GM18508 (cell line): ENCODE measurements around the gene DNAH17.

ENCODE experiments used
- ATAC-seq: cut with Tn5 transposase; IDR thresholded peaks from one replicate; pipeline ENCODE4 v1.9.1; 2021; ENCODE audit warnings: moderate number of reproducible peaks; ENCODE audit not compliant: insufficient read depth, unreplicated experiment

DNAH17 gene, protein sequence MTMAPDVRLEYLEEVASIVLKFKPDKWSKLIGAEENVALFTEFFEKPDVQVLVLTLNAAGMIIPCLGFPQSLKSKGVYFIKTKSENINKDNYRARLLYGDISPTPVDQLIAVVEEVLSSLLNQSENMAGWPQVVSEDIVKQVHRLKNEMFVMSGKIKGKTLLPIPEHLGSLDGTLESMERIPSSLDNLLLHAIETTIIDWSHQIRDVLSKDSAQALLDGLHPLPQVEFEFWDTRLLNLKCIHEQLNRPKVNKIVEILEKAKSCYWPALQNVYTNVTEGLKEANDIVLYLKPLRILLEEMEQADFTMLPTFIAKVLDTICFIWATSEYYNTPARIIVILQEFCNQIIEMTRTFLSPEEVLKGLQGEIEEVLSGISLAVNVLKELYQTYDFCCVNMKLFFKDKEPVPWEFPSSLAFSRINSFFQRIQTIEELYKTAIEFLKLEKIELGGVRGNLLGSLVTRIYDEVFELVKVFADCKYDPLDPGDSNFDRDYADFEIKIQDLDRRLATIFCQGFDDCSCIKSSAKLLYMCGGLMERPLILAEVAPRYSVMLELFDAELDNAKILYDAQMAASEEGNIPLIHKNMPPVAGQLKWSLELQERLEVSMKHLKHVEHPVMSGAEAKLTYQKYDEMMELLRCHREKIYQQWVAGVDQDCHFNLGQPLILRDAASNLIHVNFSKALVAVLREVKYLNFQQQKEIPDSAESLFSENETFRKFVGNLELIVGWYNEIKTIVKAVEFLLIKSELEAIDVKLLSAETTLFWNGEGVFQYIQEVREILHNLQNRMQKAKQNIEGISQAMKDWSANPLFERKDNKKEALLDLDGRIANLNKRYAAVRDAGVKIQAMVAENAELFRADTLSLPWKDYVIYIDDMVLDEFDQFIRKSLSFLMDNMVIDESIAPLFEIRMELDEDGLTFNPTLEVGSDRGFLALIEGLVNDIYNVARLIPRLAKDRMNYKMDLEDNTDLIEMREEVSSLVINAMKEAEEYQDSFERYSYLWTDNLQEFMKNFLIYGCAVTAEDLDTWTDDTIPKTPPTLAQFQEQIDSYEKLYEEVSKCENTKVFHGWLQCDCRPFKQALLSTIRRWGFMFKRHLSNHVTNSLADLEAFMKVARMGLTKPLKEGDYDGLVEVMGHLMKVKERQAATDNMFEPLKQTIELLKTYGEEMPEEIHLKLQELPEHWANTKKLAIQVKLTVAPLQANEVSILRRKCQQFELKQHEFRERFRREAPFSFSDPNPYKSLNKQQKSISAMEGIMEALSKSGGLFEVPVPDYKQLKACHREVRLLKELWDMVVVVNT (N-terminal part only)

DNA sequence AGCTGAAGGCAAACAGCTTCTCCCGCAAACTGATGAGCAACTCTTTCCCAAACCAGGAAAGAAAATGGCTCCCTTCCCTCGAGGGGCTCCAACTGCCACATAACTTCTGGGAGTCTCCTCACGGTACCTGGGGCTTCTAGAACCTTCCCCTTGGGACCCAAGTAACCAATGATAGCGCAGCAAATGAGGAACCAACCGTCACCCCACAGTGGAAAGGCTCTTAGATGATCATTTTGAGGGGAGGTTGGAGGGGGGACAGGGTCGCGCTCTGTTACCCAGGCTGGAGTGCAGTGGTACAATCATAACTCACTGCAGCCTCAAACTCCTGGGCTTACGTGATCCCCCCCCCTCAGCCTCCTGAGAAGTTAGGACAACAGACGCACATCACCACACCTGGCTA is at the start of gene DNAH17:
Gene DNAH17 (minus strand): TSS at position 101 of the 400 bp plus-strand sequence. CDS start 2,339 bp downstream, outside the sequence.
- ATAC-seq: no peak

DNA sequence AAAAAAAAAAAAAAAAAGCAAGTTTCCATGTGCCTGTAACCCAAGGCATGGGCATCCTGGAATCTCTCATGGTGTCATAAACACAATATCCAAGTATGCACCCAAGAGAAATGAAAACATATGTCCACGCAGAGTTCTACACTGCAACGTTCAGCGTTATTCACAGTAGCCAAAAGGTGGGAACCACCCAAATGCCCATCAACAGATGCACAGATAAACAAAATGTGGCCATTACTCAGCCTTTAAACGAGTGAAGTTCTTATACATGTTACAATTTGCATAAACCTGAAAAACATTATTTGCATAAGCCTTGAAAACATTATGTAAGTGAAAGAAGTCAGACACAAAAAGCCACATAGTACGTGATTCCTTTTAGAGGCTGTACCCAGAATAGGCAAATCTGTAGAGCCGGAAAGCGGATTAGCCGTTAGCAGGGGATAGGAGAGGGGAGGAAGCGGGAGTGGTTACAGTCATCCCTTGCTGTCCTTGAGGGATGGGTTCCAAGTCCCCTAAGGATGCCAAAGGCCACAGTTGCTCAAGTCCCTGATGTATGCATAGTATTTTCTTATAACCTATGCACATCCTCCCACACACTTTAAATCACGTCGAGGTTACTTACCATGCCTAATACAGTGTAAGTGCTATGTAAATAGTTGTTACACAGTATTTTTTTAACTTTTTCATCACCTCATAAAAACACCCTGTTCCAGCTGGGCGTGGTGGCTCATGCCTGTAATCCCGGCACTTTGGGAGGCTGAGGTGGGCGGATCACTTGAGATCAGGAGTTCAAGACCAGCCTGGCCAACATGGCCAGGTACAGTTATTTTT is 47.3 kb upstream of the DNAH17 start:
- ATAC-seq: no peak

GRCh38 chr17:78623541-78623940 is 46.3 kb upstream of the DNAH17 start:
- ATAC-seq: no peak

DNA sequence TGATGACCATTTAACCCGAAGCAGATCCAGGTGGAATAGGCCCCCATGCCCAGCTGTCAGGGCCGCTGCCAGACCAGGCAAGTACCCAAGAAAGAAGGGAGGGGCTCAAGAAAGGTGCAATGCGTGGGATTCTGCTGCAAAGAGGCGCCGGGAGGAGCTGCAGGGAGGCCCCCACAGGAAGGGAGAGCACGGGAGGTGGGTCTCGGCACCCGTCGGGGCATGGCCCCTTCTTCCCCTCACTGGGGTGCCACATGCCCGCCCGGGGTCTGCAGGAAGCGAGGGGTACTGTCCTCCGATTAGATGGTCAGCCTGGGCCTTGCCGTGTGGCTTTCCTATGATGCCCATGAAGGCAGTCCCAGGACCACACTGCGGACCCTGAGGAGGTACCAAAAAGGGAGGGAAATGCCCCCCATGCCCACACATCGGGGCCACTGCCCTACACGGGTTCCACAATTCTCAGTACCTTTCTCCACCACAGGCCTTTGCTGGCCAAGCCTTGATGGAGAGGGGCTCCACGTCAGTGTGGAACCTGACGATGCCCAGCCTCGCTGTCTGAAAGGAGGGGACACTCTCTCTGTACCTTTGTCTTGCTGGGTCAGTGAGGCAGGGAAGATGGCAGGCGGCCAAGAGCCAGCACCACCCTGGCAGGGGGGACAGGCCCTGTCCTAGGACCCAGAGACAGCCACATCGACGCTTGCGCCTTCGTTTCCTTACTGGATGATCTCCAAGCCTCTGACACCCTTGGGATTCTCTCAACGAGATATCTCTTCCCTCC is 45.5 kb upstream of the DNAH17 start:
- ATAC-seq: no peak

DNA sequence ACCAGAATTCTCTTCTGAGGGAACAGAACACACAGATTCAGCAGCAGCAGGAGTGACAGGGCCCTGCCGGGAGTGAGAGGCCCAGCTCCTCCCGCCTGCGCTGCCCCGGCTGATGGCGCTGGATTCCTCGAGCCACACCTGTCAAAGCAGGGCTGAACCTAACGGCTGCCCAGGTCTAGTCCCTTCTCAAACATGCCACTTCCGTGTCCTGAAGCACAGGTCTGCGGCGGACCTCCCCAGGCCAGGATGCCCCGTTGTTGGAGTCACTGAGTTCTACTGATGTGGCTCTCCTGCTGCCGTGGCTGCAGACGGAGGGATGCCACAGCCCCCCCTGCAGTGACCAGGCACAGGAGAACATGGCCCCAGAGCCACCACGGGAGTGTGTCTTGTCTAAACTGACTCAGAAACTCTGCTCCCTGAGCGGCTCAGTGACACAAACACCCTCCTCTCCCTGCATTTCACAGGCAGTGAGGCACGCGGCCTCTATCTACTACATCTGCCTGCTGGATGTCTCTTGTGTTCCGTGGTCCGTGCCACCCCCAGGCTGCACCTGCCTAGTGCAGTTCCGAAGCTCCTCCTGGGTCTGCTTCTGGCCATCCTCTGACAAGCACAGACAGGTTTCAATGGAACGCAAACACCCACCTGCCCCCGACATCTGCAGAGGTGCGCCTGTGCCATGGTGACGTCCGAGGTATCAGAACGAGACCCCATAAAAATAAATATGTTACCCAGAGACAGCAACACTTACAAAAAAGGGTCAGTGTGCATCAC is 44.7 kb upstream of the DNAH17 start:
- no peak for ATAC-seq

GRCh38 chr17:78620099-78620498 is 42.9 kb upstream of the DNAH17 start:
- ATAC-seq: no peak

DNA sequence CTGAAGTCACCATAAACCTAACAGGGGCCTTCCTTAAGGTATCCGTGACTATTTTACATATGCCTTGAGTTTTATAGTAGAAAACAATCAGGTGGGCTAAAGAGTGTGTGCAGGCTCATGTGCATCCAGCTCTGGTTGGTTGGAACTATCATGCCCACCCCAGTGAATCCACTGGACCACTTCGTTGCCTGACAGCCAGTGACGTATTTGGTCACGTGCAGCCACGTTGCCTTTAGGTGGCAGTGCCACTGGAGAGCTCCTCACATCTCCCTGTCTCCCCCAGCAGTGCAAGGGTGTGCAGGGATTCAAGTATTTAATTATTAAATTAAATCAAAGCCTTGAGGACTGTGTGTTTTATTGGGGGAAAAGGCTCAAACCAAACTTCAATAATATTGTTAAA is 42.1 kb upstream of the DNAH17 start:
- ATAC-seq: no peak

DNA sequence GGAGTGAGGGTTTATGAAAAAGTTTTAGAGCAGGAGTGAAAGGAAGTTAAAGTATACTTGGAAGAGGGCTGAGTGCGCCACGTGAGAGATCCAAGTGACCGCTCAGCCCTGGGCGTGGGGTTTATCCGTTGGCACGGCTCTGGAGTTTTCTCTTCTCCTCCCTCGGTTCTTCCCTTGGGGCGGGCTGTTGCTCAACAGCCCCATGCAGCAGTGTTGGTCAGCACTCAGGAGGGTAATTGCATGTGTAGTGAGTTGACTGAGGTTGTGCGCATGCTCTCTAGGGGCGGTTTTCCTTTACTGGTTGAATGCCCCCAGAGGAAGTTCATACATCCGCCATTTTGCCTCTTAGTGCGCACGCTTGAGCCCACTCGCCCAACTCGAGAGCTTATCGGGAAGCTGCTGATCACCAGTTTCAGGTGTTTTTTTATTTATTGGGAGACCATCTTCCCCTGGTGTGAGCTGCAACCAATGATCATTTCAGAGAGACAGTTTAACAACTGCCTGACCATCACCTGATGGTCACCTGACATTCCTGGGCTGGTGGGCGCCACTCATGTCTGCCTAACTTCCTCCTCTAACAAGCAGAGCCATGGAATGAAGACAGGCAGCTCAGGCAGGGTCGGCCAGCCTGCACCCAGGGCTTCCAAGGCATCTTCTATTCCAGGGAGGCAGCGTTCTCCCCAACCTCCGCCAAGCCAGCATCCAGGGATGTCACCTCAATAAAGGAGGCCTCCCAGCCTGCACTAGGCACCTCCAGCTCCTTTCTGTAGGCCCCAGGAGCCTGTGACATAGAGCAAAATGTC is 41.3 kb upstream of the DNAH17 start:
- ATAC-seq: no peak

DNA sequence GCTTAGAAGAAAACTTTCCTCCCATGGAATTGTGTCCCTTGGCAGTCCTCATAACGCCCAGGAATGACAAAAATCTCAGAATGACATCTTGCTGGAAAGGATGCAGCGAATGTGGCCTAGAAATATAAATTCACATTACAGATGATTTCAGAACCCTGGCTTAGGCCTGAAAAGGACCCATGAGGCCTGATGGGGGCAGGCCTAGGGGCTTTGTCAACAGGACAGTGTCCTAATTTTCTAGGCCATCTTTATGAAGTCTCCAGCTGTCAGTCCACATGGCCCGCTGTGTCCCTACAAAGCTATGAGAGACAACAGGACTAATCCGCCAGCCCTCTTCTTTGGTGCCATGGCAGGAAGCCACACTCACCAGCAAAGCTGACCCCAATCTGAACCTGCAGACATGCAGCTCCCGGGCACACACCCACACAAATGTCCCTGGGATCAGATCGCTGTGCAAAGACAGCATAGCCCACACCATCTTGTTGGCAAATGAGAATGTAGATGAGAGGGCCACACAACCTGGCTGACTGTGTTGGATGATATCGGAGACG is 40.4 kb upstream of the DNAH17 start:
- ATAC-seq: no peak

- ATAC-seq: no peak
Observed at GRCh38 chr17:78616946-78617345, 39.8 kb upstream of the DNAH17 start.

- ATAC-seq: no peak
Observed at GRCh38 chr17:78615631-78616030, 38.4 kb upstream of the DNAH17 start.

DNA sequence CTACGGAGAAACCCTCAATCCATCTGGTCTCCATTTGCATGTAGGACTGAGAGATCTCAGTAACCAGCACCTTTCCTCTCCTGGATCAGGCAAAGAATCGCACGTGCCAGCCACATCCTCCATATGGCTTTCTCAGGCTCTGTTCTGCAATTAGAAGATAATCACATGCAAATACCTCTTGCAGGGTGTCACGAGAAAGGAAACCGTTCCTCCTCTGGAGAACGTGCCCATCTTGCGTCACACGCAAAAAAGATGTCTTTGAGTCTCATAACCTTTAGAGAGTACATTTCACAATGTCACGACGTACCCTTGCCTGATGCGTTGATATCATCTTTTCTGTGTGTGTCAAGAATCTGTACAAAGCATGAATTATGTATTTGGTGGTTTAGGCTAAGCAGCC is 36.2 kb upstream of the DNAH17 start:
- ATAC-seq: no peak

DNA sequence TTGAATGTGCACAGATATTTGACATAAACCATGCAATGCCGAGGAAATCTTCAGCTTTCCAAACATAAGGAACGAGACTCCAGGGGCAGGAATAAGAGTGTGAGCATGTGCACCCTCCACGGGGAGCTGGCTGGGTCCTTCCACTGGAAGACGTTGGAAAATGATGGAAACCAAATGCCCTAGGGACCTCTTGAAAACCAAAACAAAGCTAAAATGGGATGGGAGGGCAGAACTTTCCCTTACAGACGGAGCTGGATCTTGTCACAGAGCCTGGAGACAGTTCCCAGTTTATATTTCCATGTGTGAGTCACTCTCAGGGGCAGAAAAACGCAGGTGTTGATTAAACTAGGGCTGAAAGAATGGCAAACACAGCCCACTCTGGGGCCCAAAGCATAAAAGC is 34.4 kb upstream of the DNAH17 start:
- no peak for ATAC-seq

DNA sequence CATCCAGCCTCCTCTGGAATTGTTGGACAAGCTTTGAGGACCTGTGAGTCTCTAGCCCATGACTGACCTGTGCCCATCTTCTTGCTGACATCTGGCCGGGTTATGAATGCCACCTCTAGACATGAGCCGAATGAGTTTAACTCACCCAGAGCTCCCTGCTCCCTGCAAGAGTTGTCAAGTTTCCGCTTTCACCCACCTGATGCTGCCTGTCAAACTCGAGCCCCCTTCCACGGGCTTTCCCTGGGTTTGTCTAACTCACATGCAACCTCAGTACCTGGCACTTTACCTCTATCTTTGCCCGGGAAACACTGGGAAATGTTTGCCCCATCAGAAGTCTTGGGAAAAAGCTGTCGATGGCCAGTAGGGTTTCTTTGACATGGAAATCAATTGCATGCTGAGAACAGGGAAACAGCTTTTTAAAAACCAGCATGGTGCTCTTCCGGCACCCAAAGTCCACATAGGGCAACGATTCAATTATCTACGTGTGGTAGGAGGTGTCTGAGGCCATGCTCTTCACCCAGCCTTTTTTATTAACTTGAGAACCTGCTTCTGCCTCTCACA is 33.8 kb upstream of the DNAH17 start:
- ATAC-seq: no peak

DNA sequence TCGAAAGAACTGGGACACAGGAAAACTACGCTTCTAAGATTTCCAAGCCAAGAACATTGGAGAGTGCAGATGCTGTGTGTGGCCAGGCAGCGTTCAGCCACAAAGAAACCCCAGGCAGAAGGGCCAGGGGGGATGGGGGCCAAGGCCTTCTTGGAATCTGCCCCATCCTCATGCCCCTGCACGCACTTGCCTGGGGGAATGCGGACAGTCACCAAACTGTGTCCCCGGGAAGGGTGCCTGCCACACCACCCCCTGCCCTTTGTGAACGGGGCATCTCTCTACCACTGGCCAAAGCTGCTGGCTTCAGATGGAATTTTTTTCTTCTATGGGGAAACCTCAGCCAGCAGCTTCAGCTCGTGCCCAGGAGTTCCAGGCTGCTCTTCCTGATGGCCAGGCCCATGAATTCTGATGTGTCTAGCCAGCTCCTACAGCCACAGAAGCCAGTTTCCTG is 32.0 kb upstream of the DNAH17 start:
- ATAC-seq: no peak

DNA sequence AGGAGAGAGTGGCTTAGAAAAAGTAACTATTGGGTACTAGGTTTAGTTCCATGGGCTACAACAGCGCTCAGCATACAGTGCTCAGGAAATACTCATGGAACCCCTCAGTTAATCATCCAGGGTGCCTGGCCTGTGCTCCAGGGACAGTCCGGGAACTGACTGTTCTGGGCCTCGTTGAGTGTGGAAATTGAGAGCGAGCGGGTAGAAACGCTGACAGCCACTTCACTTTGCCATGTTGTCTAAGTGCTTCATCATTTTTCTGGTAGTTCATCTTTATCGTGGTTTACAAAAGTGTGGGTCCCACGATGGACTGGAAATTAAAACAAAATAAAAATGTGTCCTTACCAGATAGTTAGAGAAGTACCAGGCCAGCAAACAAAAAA is 31.6 kb upstream of the DNAH17 start:
- ATAC-seq: no peak
